Liver (tissue), 3 donors: ENCODE data around the gene GLT1D1.

Experiments
- HNF4A ChIP-seq, 2 donors: conservative IDR thresholded peaks; 2 replicates each; pipeline ENCODE4 v1.6.1; 2016; ENCODE audit warnings: antibody characterized with exemption in 2 of 2, mild to moderate bottlenecking in 2 of 2
- MAX ChIP-seq: IDR thresholded peaks from 2 replicates; pipeline ENCODE4 v1.6.1; 2016; ENCODE audit warnings: antibody characterized with exemption
- NR2F2 ChIP-seq: IDR thresholded peaks from 2 replicates; pipeline ENCODE4 v1.6.1; 2016; ENCODE audit warnings: antibody characterized with exemption
- RAD21 ChIP-seq, 2 donors: IDR thresholded peaks; 2 replicates each; pipeline ENCODE4 v1.6.1; 2016; ENCODE audit warnings: antibody characterized with exemption in 2 of 2, mild to moderate bottlenecking in 2 of 2
- SP1 ChIP-seq: IDR thresholded peaks from 2 replicates; pipeline ENCODE4 v1.6.1; 2018; ENCODE audit warnings: antibody characterized with exemption, mild to moderate bottlenecking
- TF ChIP-seq, protein P1 (sequence below): fragments of 150-350 bp; IDR thresholded peaks from 2 replicates; pipeline ENCODE4 v1.5.1; 2017; ENCODE audit warnings: improper control_type of control experiment, low read depth, low read length; ENCODE audit not compliant: missing input control
- TF ChIP-seq, protein P2 (sequence below): IDR thresholded peaks from 2 replicates; pipeline ENCODE4 v1.6.1; 2016; ENCODE audit warnings: antibody characterized with exemption
- donor health status: healthy.
- donor health status: healthy.

GRCh38 chr12:128992550-128992949, 139.3 kb downstream of the GLT1D1 start:
- TF ChIP-seq, protein P1, sequence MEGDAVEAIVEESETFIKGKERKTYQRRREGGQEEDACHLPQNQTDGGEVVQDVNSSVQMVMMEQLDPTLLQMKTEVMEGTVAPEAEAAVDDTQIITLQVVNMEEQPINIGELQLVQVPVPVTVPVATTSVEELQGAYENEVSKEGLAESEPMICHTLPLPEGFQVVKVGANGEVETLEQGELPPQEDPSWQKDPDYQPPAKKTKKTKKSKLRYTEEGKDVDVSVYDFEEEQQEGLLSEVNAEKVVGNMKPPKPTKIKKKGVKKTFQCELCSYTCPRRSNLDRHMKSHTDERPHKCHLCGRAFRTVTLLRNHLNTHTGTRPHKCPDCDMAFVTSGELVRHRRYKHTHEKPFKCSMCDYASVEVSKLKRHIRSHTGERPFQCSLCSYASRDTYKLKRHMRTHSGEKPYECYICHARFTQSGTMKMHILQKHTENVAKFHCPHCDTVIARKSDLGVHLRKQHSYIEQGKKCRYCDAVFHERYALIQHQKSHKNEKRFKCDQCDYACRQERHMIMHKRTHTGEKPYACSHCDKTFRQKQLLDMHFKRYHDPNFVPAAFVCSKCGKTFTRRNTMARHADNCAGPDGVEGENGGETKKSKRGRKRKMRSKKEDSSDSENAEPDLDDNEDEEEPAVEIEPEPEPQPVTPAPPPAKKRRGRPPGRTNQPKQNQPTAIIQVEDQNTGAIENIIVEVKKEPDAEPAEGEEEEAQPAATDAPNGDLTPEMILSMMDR: no peak
- TF ChIP-seq RAD21 (IDR thresholded peaks at IDR 0.05) (peak in 1 of 2 donors; percentile 60), HNF4A (conservative IDR thresholded peaks at IDR 0.05) (no peak), SP1 (no peak), MAX (no peak), NR2F2 (no peak)
- TF ChIP-seq, protein P2, sequence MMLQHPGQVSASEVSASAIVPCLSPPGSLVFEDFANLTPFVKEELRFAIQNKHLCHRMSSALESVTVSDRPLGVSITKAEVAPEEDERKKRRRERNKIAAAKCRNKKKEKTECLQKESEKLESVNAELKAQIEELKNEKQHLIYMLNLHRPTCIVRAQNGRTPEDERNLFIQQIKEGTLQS: no peak
